Mesendoderm (in vitro differentiated cells): ENCODE results near the gene TAS1R2.

Source experiments
- DNase-seq: peaks from one replicate; pipeline ENCODE4 v3.0.0; 2013
- H2AK5ac ChIP-seq: 2 replicates; pipeline ENCODE4 v1.6.1; 2013; ENCODE audit warnings: low read length, inconsistent platforms
- H2BK120ac ChIP-seq: 2 replicates; pipeline ENCODE4 v1.6.1; 2013; ENCODE audit warnings: low read depth, mild to moderate bottlenecking, low read length, moderate library complexity, mixed read lengths
- H2BK15ac ChIP-seq: replicated peaks from 2 replicates; pipeline ENCODE4 v1.6.1; 2013; ENCODE audit warnings: low read depth, mild to moderate bottlenecking, moderate library complexity
- H2BK5ac ChIP-seq: 2 replicates; pipeline ENCODE4 v1.6.1; 2013; ENCODE audit warnings: low read length, inconsistent platforms
- H3K18ac ChIP-seq: 2 replicates; pipeline ENCODE4 v1.6.1; 2013; ENCODE audit warnings: mild to moderate bottlenecking, low read length, mixed read lengths
- H3K23ac ChIP-seq: one replicate; pipeline ENCODE4 v1.6.1; 2013; ENCODE audit warnings: low read length
- H3K27ac ChIP-seq: 2 replicates; pipeline ENCODE4 v1.5.1; 2013; ENCODE audit warnings: low read depth, mild to moderate bottlenecking, inconsistent platforms, low read length, moderate library complexity
- H3K27me3 ChIP-seq: 2 replicates; pipeline ENCODE4 v1.6.1; 2013; ENCODE audit warnings: low read length, control low read depth, mild to moderate bottlenecking, inconsistent platforms; ENCODE audit not compliant: insufficient read depth, poor library complexity
- H3K36me3 ChIP-seq: 2 replicates; pipeline ENCODE4 v1.6.1; 2013; ENCODE audit warnings: low read length, inconsistent platforms; ENCODE audit not compliant: control insufficient read depth, insufficient read depth
- H3K4ac ChIP-seq: one replicate; pipeline ENCODE4 v1.6.1; 2013; ENCODE audit warnings: low read depth, mild to moderate bottlenecking, low read length, moderate library complexity
- H3K4me1 ChIP-seq: 2 replicates; pipeline ENCODE4 v1.6.1; 2013; ENCODE audit warnings: low read depth, low read length, inconsistent platforms; ENCODE audit not compliant: control insufficient read depth
- H3K4me2 ChIP-seq: 2 replicates; pipeline ENCODE4 v1.6.1; 2013; ENCODE audit warnings: low read length
- H3K4me3 ChIP-seq: 2 replicates; pipeline ENCODE4 v1.5.1; 2013; ENCODE audit warnings: mild to moderate bottlenecking, low read length
- H3K56ac ChIP-seq: one replicate; pipeline ENCODE4 v1.6.1; 2013; ENCODE audit warnings: low read length
- H3K79me1 ChIP-seq: 2 replicates; pipeline ENCODE4 v1.6.1; 2013; ENCODE audit warnings: low read length, inconsistent platforms
- H3K79me2 ChIP-seq: 2 replicates; pipeline ENCODE4 v1.6.1; 2013; ENCODE audit warnings: mild to moderate bottlenecking, low read length; ENCODE audit not compliant: control insufficient read depth, insufficient read depth
- H3K9ac ChIP-seq: 2 replicates; pipeline ENCODE4 v1.6.1; 2013; ENCODE audit warnings: low read length, inconsistent platforms
- H4K5ac ChIP-seq: one replicate; pipeline ENCODE4 v1.6.1; 2013; ENCODE audit warnings: low read length
- H4K8ac ChIP-seq: one replicate; pipeline ENCODE4 v1.6.1; 2013; ENCODE audit warnings: low read depth, mild to moderate bottlenecking, control low read depth, low read length, moderate library complexity
- WGBS: extraction: QIAGEN DNeasy Blood & Tissue Kit; methylation state at CpG from one replicate; pipeline ENCODE4 v1.1.7; 2013; ENCODE audit warnings: low lambda C conversion rate, missing lambda C conversion rate; ENCODE audit not compliant: insufficient coverage; ENCODE audit errors: extremely low coverage; 5-methylcytosine and 5-hydroxymethylcytosine counted together

TAS1R2 gene

GRCh38 chr1:18814874-18815531, 44.5 kb downstream of the TAS1R2 start:
- no peak overlapping the region for H3K4ac ChIP-seq
- H4K8ac ChIP-seq: no peak overlapping the region
- H3K23ac ChIP-seq: no peak overlapping the region
- H2BK15ac ChIP-seq: no peak overlapping the region
- H3K9ac ChIP-seq: no peak overlapping the region
- H3K27ac ChIP-seq: no peak overlapping the region
- no peaks in the 10 kb centered on the region for H3K27me3 ChIP-seq
- no peak overlapping the region for H2AK5ac ChIP-seq
- no peaks in the 10 kb centered on the region for H3K4me1 ChIP-seq
- no peaks in the 10 kb centered on the region for H3K79me2 ChIP-seq
- no peak overlapping the region for H3K18ac ChIP-seq
- H3K36me3 ChIP-seq: no peaks in the 10 kb centered on the region
- no peak overlapping the region for H3K56ac ChIP-seq
- DNase-seq: no peak
- no peak overlapping the region for H3K4me2 ChIP-seq
- no peak overlapping the region for H2BK120ac ChIP-seq
- H4K5ac ChIP-seq: no peak overlapping the region
- no peak overlapping the region for H2BK5ac ChIP-seq
- no peak overlapping the region for H3K4me3 ChIP-seq
- no peaks in the 10 kb centered on the region for H3K79me1 ChIP-seq
- no CpG with 5 or more reads among the region's 10 CpGs for WGBS

GRCh38 chr1:18814425-18814824, 45.0 kb downstream of the TAS1R2 start:
- Histone ChIP-seq H2BK15ac (no peak overlapping the region), H3K18ac (no peak overlapping the region), H3K4me1 (no peaks in the 10 kb centered on the region), H3K27ac (no peak overlapping the region), H2BK120ac (no peak overlapping the region), H3K23ac (no peak overlapping the region), H3K4me2 (no peak overlapping the region), H4K8ac (no peak overlapping the region), H3K4ac (no peak overlapping the region), H3K36me3 (no peaks in the 10 kb centered on the region), H3K27me3 (no peaks in the 10 kb centered on the region), H3K79me2 (no peaks in the 10 kb centered on the region), H3K9ac (no peak overlapping the region), H3K4me3 (no peak overlapping the region), H3K79me1 (no peaks in the 10 kb centered on the region), H2BK5ac (no peak overlapping the region), H2AK5ac (no peak overlapping the region), H3K56ac (no peak overlapping the region), H4K5ac (no peak overlapping the region)
- peak; percentile 30 for DNase-seq
- WGBS: no CpG with 5 or more reads among the region's 6 CpGs

GRCh38 chr1:18812453-18812939, 47.0 kb downstream of the TAS1R2 start:
- no peak for DNase-seq
- Histone ChIP-seq H3K23ac (no peak overlapping the region), H3K79me2 (no peaks in the 10 kb centered on the region), H3K4me2 (no peak overlapping the region), H2BK15ac (no peak overlapping the region), H3K56ac (no peak overlapping the region), H3K27ac (no peak overlapping the region), H4K8ac (no peak overlapping the region), H3K4me3 (no peak overlapping the region), H2BK120ac (no peak overlapping the region), H3K4ac (no peak overlapping the region), H3K79me1 (no peaks in the 10 kb centered on the region), H2BK5ac (no peak overlapping the region), H3K9ac (no peak overlapping the region), H3K18ac (no peak overlapping the region), H3K27me3 (no peaks in the 10 kb centered on the region), H2AK5ac (no peak overlapping the region), H3K36me3 (no peaks in the 10 kb centered on the region), H3K4me1 (no peaks in the 10 kb centered on the region), H4K5ac (no peak overlapping the region)
- WGBS: no CpG with 5 or more reads among the region's 7 CpGs

GRCh38 chr1:18811733-18812452, 47.6 kb downstream of the TAS1R2 start:
- Histone ChIP-seq H3K36me3 (no peaks in the 10 kb centered on the region), H3K23ac (no peak overlapping the region), H2BK120ac (no peak overlapping the region), H3K18ac (no peak overlapping the region), H3K79me2 (no peaks in the 10 kb centered on the region), H3K4me1 (no peaks in the 10 kb centered on the region), H3K56ac (no peak overlapping the region), H2AK5ac (no peak overlapping the region), H2BK15ac (no peak overlapping the region), H3K27me3 (no peaks in the 10 kb centered on the region), H3K4ac (no peak overlapping the region), H3K79me1 (no peaks in the 10 kb centered on the region), H3K27ac (no peak overlapping the region), H4K5ac (no peak overlapping the region), H4K8ac (no peak overlapping the region), H3K4me2 (no peak overlapping the region), H2BK5ac (no peak overlapping the region), H3K9ac (no peak overlapping the region), H3K4me3 (no peak overlapping the region)
- no peak for DNase-seq
- no CpG with 5 or more reads among the region's 7 CpGs for WGBS

GRCh38 chr1:18809953-18810899, 49.2 kb downstream of the TAS1R2 start:
- H3K36me3 ChIP-seq: no peaks in the 10 kb centered on the region
- H2BK120ac ChIP-seq: no peak overlapping the region
- no peak overlapping the region for H2BK5ac ChIP-seq
- WGBS: no CpG with 5 or more reads among the region's 16 CpGs
- no peak overlapping the region for H3K4ac ChIP-seq
- no peak overlapping the region for H3K4me2 ChIP-seq
- H3K4me1 ChIP-seq: no peaks in the 10 kb centered on the region
- H3K79me1 ChIP-seq: no peaks in the 10 kb centered on the region
- no peak overlapping the region for H3K56ac ChIP-seq
- H3K79me2 ChIP-seq: no peaks in the 10 kb centered on the region
- H2AK5ac ChIP-seq: no peak overlapping the region
- H3K27ac ChIP-seq: no peak overlapping the region
- H4K8ac ChIP-seq: no peak overlapping the region
- H2BK15ac ChIP-seq: no peak overlapping the region
- no peak for DNase-seq
- H3K9ac ChIP-seq: no peak overlapping the region
- H4K5ac ChIP-seq: no peak overlapping the region
- H3K4me3 ChIP-seq: no peak overlapping the region
- H3K23ac ChIP-seq: no peak overlapping the region
- no peaks in the 10 kb centered on the region for H3K27me3 ChIP-seq
- H3K18ac ChIP-seq: no peak overlapping the region
